ENCODE measurements around the gene NELFCD.

GRCh38 chr20:58984691-58985090, 3.6 kb downstream of the NELFCD start:
- TF ChIP-seq CTCF (conservative IDR thresholded peaks at IDR 0.05 in 1 of 2, IDR thresholded peaks at IDR 0.05 in 1 of 2; ENCODE audit: extremely low read depth in 1 of 2, insufficient read depth in 1 of 2, low read depth in 1 of 2, low read length in 2 of 2): no peak
- TF ChIP-seq EZH2 (IDR thresholded peaks at IDR 0.05; ENCODE audit: borderline replicate concordance, low read length): no peak
